CD4-positive, alpha-beta T cell treated with Interleukin-4 for 4 hours (primary cell): ENCODE results near the gene GSG1L.

Source experiments
- DNase-seq: peaks from one replicate; pipeline ENCODE4 v3.0.0-alpha.2; 2020

Gene GSG1L

DNA sequence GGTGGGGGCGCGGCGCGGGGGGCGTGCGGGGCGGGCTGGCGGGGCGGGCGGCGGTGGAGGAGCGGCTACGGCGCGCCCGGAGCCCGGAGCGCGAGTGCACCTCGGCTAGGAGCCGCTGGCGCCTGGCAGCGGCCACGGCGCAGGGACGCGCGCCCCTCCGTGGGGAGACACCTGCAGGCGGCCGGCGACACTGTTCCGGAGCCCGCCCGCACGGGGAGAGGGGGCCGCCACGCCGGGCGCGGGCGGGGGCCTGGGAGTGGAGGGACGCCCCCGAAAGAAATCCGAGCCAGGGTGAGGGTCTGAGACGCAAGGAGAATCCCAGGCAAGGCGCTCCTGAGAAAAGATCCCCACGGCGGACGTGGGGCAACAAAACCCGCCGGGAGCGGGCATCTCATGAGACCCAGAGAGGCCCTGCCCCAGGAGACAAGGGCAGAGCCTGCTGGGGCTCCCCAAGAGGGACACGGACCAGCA is at the start of gene GSG1L:
GSG1L (minus strand) TSS at position 124 of the 471 bp plus-strand sequence. CDS start 290 bp downstream, outside the sequence.
- no peak for DNase-seq

DNA sequence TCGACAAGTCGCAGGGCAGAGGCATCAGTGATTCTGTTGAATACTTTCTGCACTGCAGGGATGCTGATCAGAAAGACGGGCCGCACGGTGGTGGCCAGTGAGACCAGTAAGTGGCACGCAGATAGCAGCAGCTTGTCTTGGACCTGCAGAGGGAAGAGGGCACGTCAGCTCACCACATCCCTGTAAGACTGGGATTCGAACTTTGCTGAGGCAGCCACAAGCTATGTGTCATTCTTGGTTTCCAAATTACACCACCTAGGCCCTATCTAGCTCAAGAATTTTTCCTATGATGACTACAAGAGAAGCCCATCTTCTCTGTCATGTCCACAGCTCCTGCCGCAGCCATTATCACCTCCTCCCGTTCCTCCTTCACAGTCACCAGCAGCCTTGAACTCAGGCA is 49.4 kb upstream of the GSG1L start:
- no peak for DNase-seq

- DNase-seq, result no peak
These were observed 47.5 kb upstream of the GSG1L start for GRCh38 chr16:28110977-28111376.

GRCh38 chr16:28110479-28110878 is 47.0 kb upstream of the GSG1L start:
- no peak for DNase-seq

DNA sequence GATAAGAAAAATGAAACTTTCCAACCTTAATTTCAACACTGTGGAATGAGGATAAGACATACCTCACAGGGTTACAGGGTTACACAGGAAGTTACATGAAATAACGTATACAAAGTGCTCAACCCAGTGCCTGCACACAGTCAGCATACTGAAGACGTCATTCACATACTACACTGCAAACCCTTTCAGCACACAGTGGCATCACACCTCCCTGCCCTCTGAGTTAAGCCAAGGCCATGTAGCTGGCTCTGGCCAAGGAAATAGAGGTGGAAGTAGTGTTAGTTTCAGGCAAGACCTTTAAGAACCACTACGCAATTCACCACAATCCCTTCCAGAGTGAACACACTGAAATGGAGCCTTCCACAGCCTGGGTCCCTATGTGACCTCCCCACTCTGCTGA is 46.6 kb upstream of the GSG1L start:
- DNase-seq, result no peak

DNA sequence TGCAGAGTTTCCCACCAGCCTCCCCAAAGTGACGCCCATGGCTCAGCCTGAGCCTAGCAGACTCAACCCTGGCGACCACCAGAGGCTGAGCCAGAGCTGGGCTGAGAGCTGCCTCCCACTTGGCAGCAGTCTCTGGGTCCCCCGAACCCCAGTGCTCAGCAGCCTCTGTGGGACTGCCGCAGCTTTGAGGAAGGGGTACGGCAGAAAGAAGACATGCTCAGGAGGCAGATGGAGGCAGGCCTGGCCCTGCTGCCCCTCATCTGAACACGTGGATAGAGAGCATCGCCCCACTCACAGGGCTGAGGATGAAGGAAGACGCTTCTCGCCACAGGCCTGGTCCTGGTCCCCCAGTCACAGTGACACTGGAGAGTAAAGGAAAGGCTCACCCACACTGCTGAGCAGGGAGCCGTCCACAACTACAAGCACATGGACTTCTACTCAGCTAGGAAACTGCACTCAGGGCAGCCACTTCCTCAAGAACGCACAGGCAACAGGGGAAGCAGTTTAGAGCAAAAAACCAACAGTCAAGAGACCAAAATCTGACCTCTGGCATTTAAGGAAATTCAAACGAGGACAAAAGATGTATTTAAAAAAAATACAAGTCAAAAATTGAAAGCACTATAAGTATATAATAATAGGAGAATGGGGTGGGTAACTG is 45.2 kb upstream of the GSG1L start:
- no peak for DNase-seq

DNA sequence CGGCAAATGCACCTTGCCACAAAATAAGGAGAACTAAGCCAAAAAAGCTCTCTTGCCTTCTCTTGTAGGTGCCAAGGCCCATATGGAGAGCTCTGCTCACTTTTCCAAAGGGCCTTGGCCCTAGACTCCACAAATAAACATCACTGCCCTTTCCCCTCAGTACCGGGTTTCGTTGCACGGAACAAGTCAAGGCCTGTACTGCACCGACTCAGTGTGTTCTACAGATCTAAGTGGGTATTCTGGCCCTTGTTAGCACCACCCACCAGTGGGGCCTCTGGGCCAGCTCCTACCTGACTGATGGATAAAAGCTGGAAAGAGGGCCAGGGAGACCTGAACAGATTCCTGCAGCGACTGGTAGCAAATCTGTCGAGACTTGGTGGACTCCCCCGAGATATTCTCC is 43.7 kb upstream of the GSG1L start:
- DNase-seq, result no peak

DNA sequence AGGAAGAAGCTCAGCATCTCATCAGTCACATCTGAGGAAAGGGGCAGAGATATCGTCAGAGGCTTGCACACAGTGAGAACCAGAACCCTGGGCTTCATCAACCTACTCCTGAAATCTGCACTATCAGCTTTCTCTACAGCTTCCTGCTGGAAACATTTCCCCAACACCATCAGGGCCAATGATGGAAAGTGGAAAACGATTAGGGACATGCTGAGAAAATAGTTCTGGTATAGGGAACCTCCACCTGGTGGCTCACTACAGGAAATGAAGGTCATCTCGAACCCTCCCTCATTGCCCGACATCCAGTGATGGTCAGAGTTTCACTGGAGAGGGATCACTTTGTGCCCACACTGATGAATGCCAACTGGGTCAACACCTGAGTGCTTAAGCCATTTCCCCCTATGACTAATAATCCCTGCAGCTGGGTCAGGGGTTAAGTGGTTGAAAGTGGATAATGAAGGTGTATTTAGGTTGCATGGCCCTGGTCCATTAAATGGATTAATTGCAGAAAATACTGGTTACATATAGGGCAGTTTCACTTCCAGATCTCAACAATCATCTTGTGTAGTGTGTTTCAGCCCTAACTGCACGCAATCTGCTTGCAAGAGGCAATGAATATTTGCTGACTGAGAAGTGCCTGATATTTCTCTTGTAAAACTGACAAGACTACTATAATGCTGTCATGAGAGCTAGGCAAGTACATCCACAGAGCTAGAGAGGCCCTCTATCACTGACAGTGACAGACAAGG is 43.1 kb upstream of the GSG1L start:
- DNase-seq, result no peak

GRCh38 chr16:28105954-28106353 is 42.4 kb upstream of the GSG1L start:
- DNase-seq, result no peak

DNA sequence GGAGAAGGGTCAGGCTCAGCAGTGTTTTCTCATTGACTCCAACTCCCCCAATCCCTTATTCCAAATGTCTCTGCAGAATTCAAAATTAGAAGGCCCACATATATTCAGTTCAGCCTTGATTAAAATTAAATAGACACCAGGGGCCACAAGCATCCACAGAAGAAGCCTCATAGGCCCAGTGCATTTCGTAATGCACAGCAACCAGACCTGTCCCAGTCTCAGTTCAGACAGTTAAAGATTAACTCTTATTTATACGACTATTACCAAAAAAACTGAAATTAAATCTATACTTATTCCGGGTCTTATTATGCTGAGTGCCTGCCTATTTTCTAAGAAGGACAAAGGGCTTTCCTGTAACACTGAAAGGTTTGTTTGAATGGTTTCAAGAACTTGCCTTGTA is 41.8 kb upstream of the GSG1L start:
- no peak for DNase-seq

DNA sequence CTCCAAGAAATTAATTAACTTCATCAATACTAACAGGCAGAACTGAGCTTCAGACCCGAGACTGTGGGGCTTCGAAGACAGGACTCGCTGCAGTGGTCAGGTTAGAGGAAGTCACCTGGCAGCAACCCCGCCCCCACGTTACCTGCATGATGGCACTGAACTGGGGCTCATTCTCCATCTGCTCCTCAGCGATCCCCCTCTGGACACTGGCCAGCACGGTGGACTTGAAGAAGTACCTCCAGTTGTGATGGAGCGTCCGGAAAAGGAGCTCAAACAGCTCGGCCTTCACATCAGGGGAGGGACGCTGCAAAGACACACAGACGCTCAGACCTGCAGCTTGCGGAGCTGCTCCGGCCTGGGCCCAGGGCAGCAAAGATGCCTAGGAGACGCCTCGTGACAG is 40.9 kb upstream of the GSG1L start:
- DNase-seq, result no peak

DNA sequence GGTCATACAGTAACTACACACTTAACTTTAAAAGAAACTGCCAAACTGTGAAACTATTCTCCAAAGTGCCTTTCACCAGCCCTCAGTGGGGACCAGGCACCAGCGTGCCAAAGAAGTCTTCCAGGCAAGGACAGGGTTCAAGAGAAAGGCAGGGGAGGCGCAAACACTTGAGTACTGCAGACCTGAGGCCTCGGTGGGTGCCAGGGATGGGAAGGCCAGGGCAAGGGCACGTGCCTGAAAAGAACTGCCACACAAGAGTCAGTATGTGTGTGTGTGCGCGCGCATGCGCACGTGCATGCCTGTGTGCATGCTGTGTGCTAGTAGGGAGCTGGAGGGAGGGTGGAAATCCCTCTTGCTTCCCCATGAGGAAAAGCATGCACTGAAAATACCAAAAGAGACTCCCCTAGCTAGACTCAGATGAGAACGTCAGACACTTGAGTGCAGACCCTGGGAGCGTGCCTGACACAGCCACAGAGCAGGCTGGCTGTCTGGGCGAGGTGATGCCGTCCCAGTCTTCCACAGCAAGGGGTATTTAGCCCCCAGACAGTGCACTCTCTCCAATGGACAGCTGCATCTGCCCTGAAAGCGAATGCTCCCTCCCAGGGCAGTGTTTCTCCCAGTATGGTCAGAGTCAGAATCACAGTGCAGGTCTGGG is 40.1 kb upstream of the GSG1L start:
- no peak for DNase-seq

DNA sequence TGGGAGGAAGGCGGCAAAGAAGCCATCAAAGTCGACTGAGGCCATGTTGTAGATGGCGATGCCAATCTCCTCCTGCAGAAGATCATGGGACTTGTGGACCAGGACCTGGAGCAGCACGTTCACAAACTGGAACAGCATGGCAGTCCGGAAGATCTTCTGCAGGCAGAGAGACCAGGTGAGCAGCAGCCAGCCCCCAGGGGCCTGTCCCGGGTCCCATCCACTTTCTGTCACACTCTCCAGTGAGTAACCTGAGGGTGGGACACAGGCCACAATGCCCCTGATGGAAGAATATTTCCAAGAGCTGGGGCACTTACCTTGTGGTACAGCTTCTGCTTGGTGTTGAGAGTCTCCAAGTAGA is 38.0 kb upstream of the GSG1L start:
- DNase-seq, result no peak

DNA sequence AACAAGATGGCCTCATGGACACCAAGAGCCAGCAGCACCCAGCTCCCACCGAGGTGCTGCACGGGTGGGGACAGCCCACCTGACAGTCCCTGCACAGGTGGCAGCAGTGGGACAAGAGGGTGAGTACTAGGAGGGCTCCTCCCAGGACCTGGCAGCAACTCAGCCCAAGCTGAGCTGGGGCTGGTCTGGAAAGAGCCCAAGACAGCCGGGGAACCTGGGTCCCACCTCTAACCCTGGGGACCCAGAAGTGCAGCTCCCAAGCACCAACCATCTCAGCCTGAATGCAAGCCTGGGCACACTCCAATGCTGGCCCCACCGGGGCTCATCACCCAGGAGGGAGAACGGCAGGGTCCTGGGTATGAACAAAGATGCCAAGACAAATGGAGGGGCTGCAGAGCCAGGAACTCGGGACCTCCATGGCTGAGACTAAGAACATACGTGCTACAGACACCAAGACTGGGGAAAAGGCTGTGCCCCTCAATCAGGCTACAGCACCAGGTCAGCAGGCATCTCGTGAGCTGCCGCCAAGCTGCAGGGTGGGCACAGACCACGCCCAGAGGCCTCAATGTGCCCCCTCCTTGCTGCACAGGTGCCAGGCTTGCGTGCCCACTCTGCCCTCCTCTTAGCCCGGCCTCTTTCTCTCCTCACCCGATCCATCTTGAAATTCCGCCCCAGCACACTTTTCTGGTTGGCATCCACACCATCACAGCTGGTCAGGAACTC is 37.5 kb upstream of the GSG1L start:
- no peak for DNase-seq

- DNase-seq, result no peak
These were observed 35.7 kb upstream of the GSG1L start for GRCh38 chr16:28098959-28099945.

- no peak for DNase-seq
These were observed 34.9 kb upstream of the GSG1L start for GRCh38 chr16:28098171-28098958.

DNA sequence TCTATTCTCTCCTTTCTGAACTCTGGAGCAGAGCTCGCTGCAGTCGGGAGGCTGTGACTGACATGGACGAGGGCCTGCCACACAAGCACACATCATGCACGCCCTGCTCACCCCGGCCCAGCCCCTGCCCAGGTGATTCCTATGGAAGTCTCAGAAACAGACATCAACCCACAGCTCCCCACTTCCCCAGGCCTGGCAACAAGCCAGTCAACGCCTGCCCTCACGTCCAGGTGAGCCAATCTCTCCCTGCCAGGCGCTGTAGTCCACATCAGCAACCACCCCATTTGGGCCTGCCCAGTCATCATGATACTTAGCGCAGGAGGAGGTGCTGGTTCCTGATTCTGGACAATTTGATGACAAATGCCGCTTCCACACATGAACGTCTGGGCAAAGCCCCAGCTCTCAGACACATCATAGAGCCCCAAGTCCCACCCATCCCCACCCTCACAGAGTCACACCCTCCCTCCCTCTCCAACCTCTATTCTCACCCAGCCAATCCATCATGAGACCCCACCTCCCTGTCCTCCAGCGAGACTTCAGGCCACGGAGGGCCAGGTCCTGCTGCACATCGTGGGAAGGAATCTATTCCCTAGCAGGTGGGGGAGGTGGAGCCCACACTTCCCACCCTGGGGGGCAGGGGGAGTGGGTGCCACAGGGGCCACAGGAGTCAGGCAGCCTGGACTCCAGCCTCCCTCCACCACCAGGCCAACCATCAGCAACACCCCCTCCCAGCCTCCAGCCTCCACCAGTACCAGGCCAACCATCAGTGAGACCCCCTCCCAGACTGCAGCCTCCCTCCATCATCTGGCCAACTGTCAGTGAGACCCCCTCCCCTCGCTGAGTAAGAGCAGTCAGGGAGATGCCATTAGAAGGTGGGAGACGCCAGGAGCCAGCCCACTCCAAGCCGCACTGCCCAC is 33.7 kb upstream of the GSG1L start:
- DNase-seq, result no peak

- DNase-seq, result no peak
These were observed 29.8 kb upstream of the GSG1L start for GRCh38 chr16:28093385-28093725.

GRCh38 chr16:28092721-28093384 is 29.3 kb upstream of the GSG1L start:
- DNase-seq, result no peak

GRCh38 chr16:28091656-28092055 is 28.1 kb upstream of the GSG1L start:
- DNase-seq, result no peak
